ENCODE results near the gene CAMTA1. TPM values are rescaled to one million over a fixed set of nuclear protein-coding genes. Genes with fewer than 3 reads are reported as not detected.

CAMTA1 gene
- total and polyA plus RNA-seq, 2 experiments from 2014 or later: 213 to 341 TPM

DNA sequence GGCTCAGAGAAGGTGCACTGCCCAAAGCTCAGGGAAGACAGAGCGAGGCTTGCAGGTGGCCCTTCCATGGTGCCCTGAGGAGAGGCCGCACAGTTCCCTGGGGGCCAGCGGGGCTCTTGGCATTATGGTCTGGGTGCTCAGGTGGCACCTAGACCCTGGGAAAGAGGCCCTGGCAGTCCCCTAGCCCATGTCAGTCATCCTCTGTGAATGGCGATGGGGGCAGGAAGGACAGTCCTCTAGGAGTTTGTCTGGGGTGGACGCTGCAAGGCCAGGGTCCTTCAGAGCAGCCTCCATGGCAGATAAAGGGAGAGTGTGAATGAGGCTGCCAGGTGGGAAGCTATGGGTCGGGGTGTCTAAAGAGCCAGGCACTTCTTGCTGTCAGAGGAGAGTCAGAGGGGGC is 640.0 kb downstream of the CAMTA1 start:
- Histone ChIP-seq H3K36me3 (no peaks in the 10 kb centered on the region), H3K4me1 (ENCODE audit: low read depth) (no peaks in the 10 kb centered on the region), H3K4me3 (no peak overlapping the region), H3K9me3 (ENCODE audit: low read depth) (no peaks in the 10 kb centered on the region), H3K27ac (no peak overlapping the region), H3K27me3 (no peaks in the 10 kb centered on the region)
- TF ChIP-seq, protein P1, sequence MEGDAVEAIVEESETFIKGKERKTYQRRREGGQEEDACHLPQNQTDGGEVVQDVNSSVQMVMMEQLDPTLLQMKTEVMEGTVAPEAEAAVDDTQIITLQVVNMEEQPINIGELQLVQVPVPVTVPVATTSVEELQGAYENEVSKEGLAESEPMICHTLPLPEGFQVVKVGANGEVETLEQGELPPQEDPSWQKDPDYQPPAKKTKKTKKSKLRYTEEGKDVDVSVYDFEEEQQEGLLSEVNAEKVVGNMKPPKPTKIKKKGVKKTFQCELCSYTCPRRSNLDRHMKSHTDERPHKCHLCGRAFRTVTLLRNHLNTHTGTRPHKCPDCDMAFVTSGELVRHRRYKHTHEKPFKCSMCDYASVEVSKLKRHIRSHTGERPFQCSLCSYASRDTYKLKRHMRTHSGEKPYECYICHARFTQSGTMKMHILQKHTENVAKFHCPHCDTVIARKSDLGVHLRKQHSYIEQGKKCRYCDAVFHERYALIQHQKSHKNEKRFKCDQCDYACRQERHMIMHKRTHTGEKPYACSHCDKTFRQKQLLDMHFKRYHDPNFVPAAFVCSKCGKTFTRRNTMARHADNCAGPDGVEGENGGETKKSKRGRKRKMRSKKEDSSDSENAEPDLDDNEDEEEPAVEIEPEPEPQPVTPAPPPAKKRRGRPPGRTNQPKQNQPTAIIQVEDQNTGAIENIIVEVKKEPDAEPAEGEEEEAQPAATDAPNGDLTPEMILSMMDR (IDR thresholded peaks at IDR 0.05; ENCODE audit: low read depth, low read length): no peak
- no peak for DNase-seq (ENCODE audit: low read depth in 1 of 2, low spot score in 1 of 2)

DNA sequence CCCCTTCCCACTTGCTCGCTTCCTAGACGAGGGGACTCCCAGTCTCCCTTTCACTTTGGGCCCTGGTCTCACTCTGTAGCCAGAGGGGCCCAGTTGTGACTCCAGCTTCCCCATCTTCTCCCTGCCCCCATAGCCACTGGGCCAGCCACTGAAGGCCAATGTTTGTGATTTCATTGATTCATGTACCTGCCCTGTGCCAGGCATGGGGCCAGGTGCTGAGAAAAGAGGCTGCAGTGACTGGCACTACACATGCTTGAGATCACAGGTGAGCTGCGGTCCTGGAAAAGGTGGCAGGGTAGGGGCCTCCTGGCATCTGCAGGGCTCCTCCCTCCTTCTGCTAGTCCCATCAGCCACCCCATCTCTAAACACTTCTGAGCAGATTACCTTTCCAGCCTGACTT is 640.5 kb downstream of the CAMTA1 start:
- no peaks in the 10 kb centered on the region for H3K9me3 ChIP-seq (ENCODE audit: low read depth)
- H3K27me3 ChIP-seq: no peaks in the 10 kb centered on the region
- TF ChIP-seq, protein P1 (IDR thresholded peaks at IDR 0.05; ENCODE audit: low read depth, low read length): no peak
- H3K4me3 ChIP-seq: no peak overlapping the region
- DNase-seq (ENCODE audit: low read depth in 1 of 2, low spot score in 1 of 2): no peak
- no peak overlapping the region for H3K27ac ChIP-seq
- H3K4me1 ChIP-seq (ENCODE audit: low read depth): no peaks in the 10 kb centered on the region
- no peaks in the 10 kb centered on the region for H3K36me3 ChIP-seq

- Histone ChIP-seq H3K27ac (no peak overlapping the region), H3K36me3 (no peaks in the 10 kb centered on the region), H3K4me3 (no peak overlapping the region), H3K9me3 (ENCODE audit: low read depth) (no peaks in the 10 kb centered on the region), H3K4me1 (ENCODE audit: low read depth) (no peaks in the 10 kb centered on the region), H3K27me3 (no peaks in the 10 kb centered on the region)
- TF ChIP-seq, protein P1 (IDR thresholded peaks at IDR 0.05; ENCODE audit: low read depth, low read length): no peak
- peak in 1 of 2 donors; percentile 10 for DNase-seq (ENCODE audit: low read depth in 1 of 2, low spot score in 1 of 2)
These were observed 641.7 kb downstream of the CAMTA1 start for GRCh38 chr1:7426780-7427604.

- H3K27me3 ChIP-seq: no peaks in the 10 kb centered on the region
- no peaks in the 10 kb centered on the region for H3K36me3 ChIP-seq
- no peaks in the 10 kb centered on the region for H3K9me3 ChIP-seq (ENCODE audit: low read depth)
- peaks cover 3% of the 10 kb centered on the region for H3K4me1 ChIP-seq (ENCODE audit: low read depth)
- H3K27ac ChIP-seq: no peak overlapping the region
- TF ChIP-seq, protein P1 (IDR thresholded peaks at IDR 0.05; ENCODE audit: low read depth, low read length): no peak
- H3K4me3 ChIP-seq: no peak overlapping the region
- DNase-seq (ENCODE audit: low read depth in 1 of 2, low spot score in 1 of 2): no peak
These were observed 642.5 kb downstream of the CAMTA1 start for GRCh38 chr1:7427605-7428300.

DNA sequence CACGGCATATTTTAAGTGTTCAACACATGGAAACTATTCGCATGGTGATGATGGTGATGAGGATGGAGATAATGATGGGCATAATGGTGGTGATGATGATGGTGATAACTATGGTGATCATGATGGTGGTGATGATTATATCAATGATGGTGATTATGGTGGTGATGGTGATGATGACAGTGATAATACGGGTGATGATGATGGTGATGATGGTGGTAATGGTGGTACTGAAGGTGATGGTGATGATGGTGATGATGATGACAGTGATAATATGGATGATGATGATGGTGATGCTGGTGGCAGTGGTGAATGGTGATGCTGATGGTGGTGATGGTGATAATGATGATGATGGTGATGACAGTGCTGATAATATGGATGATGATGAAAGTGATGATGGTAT is 644.0 kb downstream of the CAMTA1 start:
- TF ChIP-seq, protein P1 (IDR thresholded peaks at IDR 0.05; ENCODE audit: low read depth, low read length): no peak
- no peaks in the 10 kb centered on the region for H3K27me3 ChIP-seq
- DNase-seq (ENCODE audit: low read depth in 1 of 2, low spot score in 1 of 2): no peak
- H3K27ac ChIP-seq: no peak overlapping the region
- no peaks in the 10 kb centered on the region for H3K9me3 ChIP-seq (ENCODE audit: low read depth)
- no peaks in the 10 kb centered on the region for H3K36me3 ChIP-seq
- no peak overlapping the region for H3K4me3 ChIP-seq
- peaks cover 3% of the 10 kb centered on the region for H3K4me1 ChIP-seq (ENCODE audit: low read depth)

Measured in cardiac muscle cell (in vitro differentiated cells and primary cell).